ENCODE results near the gene USP37. TPM values are rescaled to one million over a fixed set of nuclear protein-coding genes. Genes with fewer than 3 reads are reported as not detected.

The USP37 gene
- polyA plus RNA-seq, 1 of the 3 experiments (the other 2 are of a cell fraction): 0.95 TPM

DNA sequence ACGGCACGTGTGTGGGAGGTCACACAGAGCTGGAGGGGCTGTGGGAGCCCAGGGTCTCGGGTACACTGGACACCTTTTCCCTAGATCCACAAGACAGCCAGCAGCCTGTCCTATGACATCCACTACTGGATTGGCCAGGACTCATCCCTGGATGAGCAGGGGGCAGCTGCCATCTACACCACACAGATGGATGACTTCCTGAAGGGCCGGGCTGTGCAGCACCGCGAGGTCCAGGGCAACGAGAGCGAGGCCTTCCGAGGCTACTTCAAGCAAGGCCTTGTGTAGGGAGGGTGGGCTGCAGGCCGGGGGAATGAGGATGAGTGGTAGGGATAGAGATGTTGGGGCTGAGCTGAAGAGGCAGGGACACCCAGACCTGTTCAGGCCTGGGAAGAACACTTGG is 142.6 kb downstream of the USP37 start:
- WGBS (ENCODE audit: low lambda C conversion rate): 76% methylated on average over 7 of the region's 10 CpGs
- ChIA-PET CTCF (interaction anchor here (1.4 kb wide), 1 partner anchor 14 kb away, joined by 3 read pairs; no protein-coding TSS in a partner anchor), POLR2A (no interaction called here)
- Histone ChIP-seq H3K4me3 (ENCODE audit: low read depth in 2 of 2, low read length in 1 of 2) (no peak overlapping the region), H3K36me3 (replicated peaks in 1 of 2; ENCODE audit: control insufficient read depth in 1 of 2, insufficient read depth in 2 of 2, low read length in 1 of 2) (no peaks in the 10 kb centered on the region), H2AFZ (ENCODE audit: low read depth) (no peak overlapping the region), H3K27me3 (ENCODE audit: insufficient read depth) (no peaks in the 10 kb centered on the region), H3K4me2 (no peak overlapping the region), H4K20me1 (ENCODE audit: insufficient read depth) (no peaks in the 10 kb centered on the region), H3K9ac (no peak overlapping the region), H3F3A (replicated peaks; ENCODE audit: insufficient read depth) (no peaks in the 10 kb centered on the region), H3K79me2 (ENCODE audit: insufficient read depth) (no peaks in the 10 kb centered on the region), H3K9me2 (no peaks in the 10 kb centered on the region), H3K4me1 (ENCODE audit: control insufficient read depth in 1 of 2, insufficient read depth in 2 of 2, low read depth in 1 of 2, low read length in 1 of 2) (no peaks in the 10 kb centered on the region; a peak in 1 of 4 replicates), H3K27ac (ENCODE audit: low read depth in 2 of 2, low read length in 1 of 2) (no peak overlapping the region), H3K9me3 (no peaks in the 10 kb centered on the region)
- no peak for DNase-seq
- no peak for TF ChIP-seq RFX5 (IDR thresholded peaks at IDR 0.05; ENCODE audit: low read length)
- TF ChIP-seq, protein P1, sequence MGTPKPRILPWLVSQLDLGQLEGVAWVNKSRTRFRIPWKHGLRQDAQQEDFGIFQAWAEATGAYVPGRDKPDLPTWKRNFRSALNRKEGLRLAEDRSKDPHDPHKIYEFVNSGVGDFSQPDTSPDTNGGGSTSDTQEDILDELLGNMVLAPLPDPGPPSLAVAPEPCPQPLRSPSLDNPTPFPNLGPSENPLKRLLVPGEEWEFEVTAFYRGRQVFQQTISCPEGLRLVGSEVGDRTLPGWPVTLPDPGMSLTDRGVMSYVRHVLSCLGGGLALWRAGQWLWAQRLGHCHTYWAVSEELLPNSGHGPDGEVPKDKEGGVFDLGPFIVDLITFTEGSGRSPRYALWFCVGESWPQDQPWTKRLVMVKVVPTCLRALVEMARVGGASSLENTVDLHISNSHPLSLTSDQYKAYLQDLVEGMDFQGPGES (IDR thresholded peaks at IDR 0.05; ENCODE audit: low read depth, low read length): no peak
- TF ChIP-seq YY1 (IDR thresholded peaks at IDR 0.05; ENCODE audit: low read depth): no peak
- TF ChIP-seq, protein P2, sequence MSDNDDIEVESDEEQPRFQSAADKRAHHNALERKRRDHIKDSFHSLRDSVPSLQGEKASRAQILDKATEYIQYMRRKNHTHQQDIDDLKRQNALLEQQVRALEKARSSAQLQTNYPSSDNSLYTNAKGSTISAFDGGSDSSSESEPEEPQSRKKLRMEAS (IDR thresholded peaks at IDR 0.05; ENCODE audit: low read depth): no peak
- no peak for TF ChIP-seq NRF1 (IDR thresholded peaks at IDR 0.05; ENCODE audit: low read depth, low read length)
- TF ChIP-seq FOXM1 (IDR thresholded peaks at IDR 0.05; ENCODE audit: low read depth): no peak
- TF ChIP-seq EZH2phosphoT487 (IDR thresholded peaks at IDR 0.05; ENCODE audit: borderline replicate concordance, low read depth): no peak
- TF ChIP-seq TEAD4 (IDR thresholded peaks at IDR 0.05; ENCODE audit: borderline replicate concordance, insufficient read depth): no peak
- no peak for TF ChIP-seq SIN3A (IDR thresholded peaks at IDR 0.05; ENCODE audit: borderline replicate concordance, low read depth, low read length)
- TF ChIP-seq POLR2AphosphoS5 (IDR thresholded peaks at IDR 0.05; ENCODE audit: low read depth, low read length): no peak
- TF ChIP-seq, protein P3, sequence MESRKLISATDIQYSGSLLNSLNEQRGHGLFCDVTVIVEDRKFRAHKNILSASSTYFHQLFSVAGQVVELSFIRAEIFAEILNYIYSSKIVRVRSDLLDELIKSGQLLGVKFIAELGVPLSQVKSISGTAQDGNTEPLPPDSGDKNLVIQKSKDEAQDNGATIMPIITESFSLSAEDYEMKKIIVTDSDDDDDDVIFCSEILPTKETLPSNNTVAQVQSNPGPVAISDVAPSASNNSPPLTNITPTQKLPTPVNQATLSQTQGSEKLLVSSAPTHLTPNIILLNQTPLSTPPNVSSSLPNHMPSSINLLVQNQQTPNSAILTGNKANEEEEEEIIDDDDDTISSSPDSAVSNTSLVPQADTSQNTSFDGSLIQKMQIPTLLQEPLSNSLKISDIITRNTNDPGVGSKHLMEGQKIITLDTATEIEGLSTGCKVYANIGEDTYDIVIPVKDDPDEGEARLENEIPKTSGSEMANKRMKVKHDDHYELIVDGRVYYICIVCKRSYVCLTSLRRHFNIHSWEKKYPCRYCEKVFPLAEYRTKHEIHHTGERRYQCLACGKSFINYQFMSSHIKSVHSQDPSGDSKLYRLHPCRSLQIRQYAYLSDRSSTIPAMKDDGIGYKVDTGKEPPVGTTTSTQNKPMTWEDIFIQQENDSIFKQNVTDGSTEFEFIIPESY (IDR thresholded peaks at IDR 0.05; ENCODE audit: borderline replicate concordance, low read depth): no peak
- TF ChIP-seq, protein P4, sequence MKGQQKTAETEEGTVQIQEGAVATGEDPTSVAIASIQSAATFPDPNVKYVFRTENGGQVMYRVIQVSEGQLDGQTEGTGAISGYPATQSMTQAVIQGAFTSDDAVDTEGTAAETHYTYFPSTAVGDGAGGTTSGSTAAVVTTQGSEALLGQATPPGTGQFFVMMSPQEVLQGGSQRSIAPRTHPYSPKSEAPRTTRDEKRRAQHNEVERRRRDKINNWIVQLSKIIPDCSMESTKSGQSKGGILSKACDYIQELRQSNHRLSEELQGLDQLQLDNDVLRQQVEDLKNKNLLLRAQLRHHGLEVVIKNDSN (IDR thresholded peaks at IDR 0.05; ENCODE audit: borderline replicate concordance, low read depth): no peak
- TF ChIP-seq, protein P5, sequence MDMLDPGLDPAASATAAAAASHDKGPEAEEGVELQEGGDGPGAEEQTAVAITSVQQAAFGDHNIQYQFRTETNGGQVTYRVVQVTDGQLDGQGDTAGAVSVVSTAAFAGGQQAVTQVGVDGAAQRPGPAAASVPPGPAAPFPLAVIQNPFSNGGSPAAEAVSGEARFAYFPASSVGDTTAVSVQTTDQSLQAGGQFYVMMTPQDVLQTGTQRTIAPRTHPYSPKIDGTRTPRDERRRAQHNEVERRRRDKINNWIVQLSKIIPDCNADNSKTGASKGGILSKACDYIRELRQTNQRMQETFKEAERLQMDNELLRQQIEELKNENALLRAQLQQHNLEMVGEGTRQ (IDR thresholded peaks at IDR 0.05; ENCODE audit: borderline replicate concordance, low read depth, low read length): no peak
- TF ChIP-seq SMC3 (IDR thresholded peaks at IDR 0.05; ENCODE audit: low read depth, low read length): no peak
- TF ChIP-seq ELF1 (IDR thresholded peaks at IDR 0.05): no peak
